Esophagus squamous epithelium (tissue), 5 donors: ENCODE measurements around the gene PRDM11. TPM values are rescaled to one million over a fixed set of nuclear protein-coding genes. Genes with fewer than 3 reads are reported as not detected.
"Not testable (repeated sequence)": the region's sequence is repeated elsewhere in the genome, so short reads cannot be mapped to it uniquely, and the experiment has no call there.

Source experiments
- DNase-seq: peaks from one replicate; lab custom pipeline; 2025; lab: John Stamatoyannopoulos, UW
- H3K27ac ChIP-seq, 4 donors: fragments of 200-600 bp; sonication (generic); one replicate each; pipeline ENCODE4 v1.5.1; 2016 to 2019; ENCODE audit warnings: mild to moderate bottlenecking in 1 of 4
- H3K27me3 ChIP-seq, 4 donors: fragments of 200-600 bp; sonication (generic); 1 replicate in 3 of 4; 2 replicates in 1 of 4; pipeline versions ENCODE4 v1.5.1 to v1.6.0; 2017 to 2021; ENCODE audit warnings: antibody characterized with exemption in 1 of 4
- H3K36me3 ChIP-seq, 3 donors: fragments of 200-600 bp; sonication (generic); one replicate each; pipeline ENCODE4 v1.5.1; 2016 to 2019
- H3K4me1 ChIP-seq, 3 donors: fragments of 200-600 bp; sonication (generic); one replicate each; pipeline ENCODE4 v1.5.1; 2017 to 2019
- H3K4me3 ChIP-seq, 4 donors: fragments of 200-600 bp; sonication (generic); 1 replicate in 3 of 4; 2 replicates in 1 of 4; pipeline ENCODE4 v1.5.1; 2016 to 2019; ENCODE audit warnings: mild to moderate bottlenecking in 2 of 4, moderate library complexity in 1 of 4
- H3K9me3 ChIP-seq, 3 donors: fragments of 200-600 bp; sonication (generic); one replicate each; pipeline ENCODE4 v1.5.1; 2016 to 2019
- CTCF ChIP-seq, 6 experiments: fragments of 450-650 bp in 4 of 6; fragments of 200-600 bp in 2 of 6; sonication (generic) in 2 of 6; IDR thresholded peaks; one replicate each; pipeline ENCODE4 v1.5.1; 2016 to 2019; ENCODE audit warnings: antibody characterized with exemption in 6 of 6, mild to moderate bottlenecking in 4 of 6, moderate library complexity in 4 of 6
- POLR2A ChIP-seq, 4 donors: fragments of 450-650 bp; IDR thresholded peaks; one replicate each; pipeline ENCODE4 v1.6.1; 2017; ENCODE audit warnings: antibody characterized with exemption in 4 of 4, mild to moderate bottlenecking in 4 of 4, moderate library complexity in 3 of 4
- WGBS, 2 donors: methylation state at CpG; one replicate each; pipeline ENCODE4 v1.1.5; 2018; 5-methylcytosine and 5-hydroxymethylcytosine counted together
- intact Hi-C: fragments of 100-400 bp; cut with DNase I; formaldehyde crosslinking; loops from one replicate; pipeline ENCODE4 v1.15.0; 2022
- total RNA-seq, 4 donors: library from RNA; depleted of rRNA; stranded (reverse); fragments of >200 nt; gene quantifications; one replicate each; pipeline ENCODE4 v1.1.0, GENCODE V29; 2016
- donor health status: DM: yes; HTN: yes; CAD: no.

Gene PRDM11
- total RNA-seq, 4 donors from 2014 or later: 3.9 to 13.9 (median 5.1) TPM

GRCh38 chr11:45245218-45246045 lies 99.0 kb downstream of the PRDM11 start:
- H3K4me1 ChIP-seq: no peaks in the 10 kb centered on the region
- intact Hi-C loops: no loop called here
- H3K27ac ChIP-seq: no peak overlapping the region
- TF ChIP-seq CTCF (IDR thresholded peaks at IDR 0.05): no peak
- WGBS, 2 donors: 81% methylated on average over 8 of the region's 8 CpGs
- H3K36me3 ChIP-seq: no peaks in the 10 kb centered on the region
- DNase-seq: no peak
- H3K27me3 ChIP-seq: peaks cover 0 to 5% (median 0%) of the 10 kb centered on the region in 4 donors
- H3K9me3 ChIP-seq: no peaks in the 10 kb centered on the region
- H3K4me3 ChIP-seq: no peak overlapping the region

- Histone ChIP-seq H3K9me3 (no peaks in the 10 kb centered on the region), H3K27ac (no peak overlapping the region), H3K4me3 (no peak overlapping the region), H3K27me3 (peaks cover 0 to 5% (median 0%) of the 10 kb centered on the region in 4 donors), H3K4me1 (no peaks in the 10 kb centered on the region), H3K36me3 (no peaks in the 10 kb centered on the region)
- TF ChIP-seq POLR2A (IDR thresholded peaks at IDR 0.05): no peak
- no peak for TF ChIP-seq CTCF (IDR thresholded peaks at IDR 0.05)
- WGBS, 2 donors: 89 to 92% methylated on average over 5 to 8 of the region's 8 CpGs
- intact Hi-C loops: no loop called here
- no peak for DNase-seq
Measured at GRCh38 chr11:45246241-45246640, 99.8 kb downstream of the PRDM11 start.

DNA sequence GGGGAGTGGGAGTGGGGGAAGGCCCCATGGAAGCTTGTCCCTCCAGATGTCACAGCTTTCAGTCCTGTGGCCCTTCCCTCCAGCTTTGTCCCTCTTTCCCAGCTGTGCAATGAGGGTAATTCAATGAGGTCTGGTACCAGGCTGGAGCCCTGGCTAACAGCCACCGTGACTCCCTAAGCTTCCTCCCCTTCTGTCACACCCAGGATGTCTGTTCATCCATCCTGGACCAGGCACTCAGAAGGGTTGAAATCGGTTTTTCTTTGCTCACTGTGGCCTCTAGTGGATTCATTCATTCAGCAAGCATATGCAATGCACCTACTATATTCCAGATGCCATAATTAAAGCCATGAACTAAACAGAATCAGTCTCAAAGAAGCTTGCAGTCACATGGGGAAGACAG lies 101.0 kb downstream of the PRDM11 start:
- no peaks in the 10 kb centered on the region for H3K4me1 ChIP-seq
- H3K36me3 ChIP-seq: no peaks in the 10 kb centered on the region
- peaks cover 0 to 10% (median 0%) of the 10 kb centered on the region in 4 donors for H3K27me3 ChIP-seq
- 44% methylated on average over 2 of the region's 2 CpGs for WGBS, 2 donors
- intact Hi-C loops: no loop called here
- DNase-seq: no peak
- H3K4me3 ChIP-seq: no peak overlapping the region
- TF ChIP-seq POLR2A (IDR thresholded peaks at IDR 0.05) (no peak), CTCF (IDR thresholded peaks at IDR 0.05) (no peak)
- H3K9me3 ChIP-seq: no peaks in the 10 kb centered on the region
- no peak overlapping the region for H3K27ac ChIP-seq

DNA sequence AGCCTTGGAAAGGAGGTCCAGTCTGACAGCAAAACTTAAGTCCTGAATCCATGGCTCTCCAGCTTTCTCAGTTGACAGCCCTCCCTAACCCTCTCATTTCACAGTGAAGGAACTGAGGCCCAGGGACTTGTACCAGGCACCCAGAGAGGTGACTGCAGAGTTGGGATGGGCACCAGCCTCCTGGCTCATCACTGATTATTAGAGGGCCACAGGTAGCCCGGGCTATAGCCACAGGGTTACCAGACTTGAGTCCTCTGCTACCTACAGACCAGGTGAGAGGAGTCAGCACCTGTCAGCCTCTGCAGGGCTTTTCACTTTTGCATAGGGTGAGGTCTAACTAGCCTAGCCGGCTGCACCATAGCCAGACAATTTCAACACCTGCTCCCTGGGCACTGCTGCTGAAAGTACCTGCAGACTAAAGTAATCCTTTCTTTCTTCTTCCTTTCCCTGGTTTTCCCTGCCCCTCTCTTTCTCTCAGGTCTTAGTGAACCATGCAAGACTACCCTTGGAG lies 102.1 kb downstream of the PRDM11 start:
- Histone ChIP-seq H3K27ac (no peak overlapping the region), H3K4me3 (no peak overlapping the region), H3K27me3 (peaks cover 0 to 17% (median 0%) of the 10 kb centered on the region in 4 donors), H3K4me1 (no peaks in the 10 kb centered on the region), H3K9me3 (no peaks in the 10 kb centered on the region), H3K36me3 (no peaks in the 10 kb centered on the region)
- intact Hi-C loops: no loop called here
- WGBS, 2 donors: 76 to 77% methylated on average over 1 to 2 of the region's 2 CpGs
- DNase-seq: no peak
- no peak for TF ChIP-seq CTCF (IDR thresholded peaks at IDR 0.05)

GRCh38 chr11:45249372-45249771 lies 102.9 kb downstream of the PRDM11 start:
- H3K27me3 ChIP-seq: peaks cover 0 to 25% (median 0%) of the 10 kb centered on the region in 4 donors
- 87 to 100% methylated on average over 1 of the region's 1 CpG for whole genome bisulfite sequencing, 2 donors
- H3K4me1 ChIP-seq, intact Hi-C loops, H3K4me3 ChIP-seq, H3K9me3 ChIP-seq, H3K27ac ChIP-seq, H3K36me3 ChIP-seq, DNase-seq: not testable (repeated sequence)
